HepG2 (cell line): Measurements from ENCODE around the gene C2orf42. TPM values are rescaled to one million over a fixed set of nuclear protein-coding genes. Genes with fewer than 3 reads are reported as not detected.

Source experiments
- DNMT3B ChIP-seq: conservative IDR thresholded peaks from 2 replicates; pipeline ENCODE4 v1.6.1; 2016; ENCODE audit warnings: missing biosample characterization, control low read depth
- HDAC1 ChIP-seq: sonication (generic); formaldehyde crosslinking; IDR thresholded peaks from 2 replicates; pipeline ENCODE4 v1.5.1; 2020; ENCODE audit warnings: mild to moderate bottlenecking, missing genetic modification reagents
- KDM3A ChIP-seq: IDR thresholded peaks from 2 replicates; pipeline ENCODE4 v1.6.1; 2018; ENCODE audit warnings: low read depth, missing compliant biosample characterization
- NCOA5 ChIP-seq: sonication (generic); formaldehyde crosslinking; IDR thresholded peaks from 2 replicates; pipeline ENCODE4 v1.4.0; 2020; ENCODE audit warnings: missing genetic modification reagents
- NFKBIZ ChIP-seq: IDR thresholded peaks from 2 replicates; pipeline ENCODE4 v1.6.1; 2018; ENCODE audit warnings: missing genetic modification reagents, missing compliant biosample characterization
- POGZ ChIP-seq: sonication (generic); formaldehyde crosslinking; IDR thresholded peaks from 2 replicates; pipeline ENCODE4 v1.4.0; 2020; ENCODE audit warnings: mild to moderate bottlenecking, missing genetic modification reagents
- RNF2 ChIP-seq: fragments of 450-650 bp; conservative IDR thresholded peaks from 2 replicates; pipeline ENCODE4 v1.6.1; 2016; ENCODE audit warnings: low read depth
- SRY ChIP-seq: sonication (generic); formaldehyde crosslinking; IDR thresholded peaks from 2 replicates; pipeline ENCODE4 v1.8.0; 2022; ENCODE audit warnings: mild to moderate bottlenecking, missing genetic modification reagents
- THAP11 ChIP-seq: IDR thresholded peaks from 2 replicates; pipeline ENCODE4 v1.6.1; 2016; ENCODE audit warnings: missing biosample characterization, missing genetic modification reagents
- ZFP36 ChIP-seq: fragments of 150-350 bp; IDR thresholded peaks from 2 replicates; pipeline ENCODE4 v1.6.1; 2018; ENCODE audit warnings: borderline replicate concordance, low read length, low read depth; ENCODE audit not compliant: partially characterized antibody
- ZNF431 ChIP-seq: sonication (generic); formaldehyde crosslinking; IDR thresholded peaks from 2 replicates; pipeline ENCODE4 v1.9.0; 2022; ENCODE audit warnings: missing genetic modification reagents, low read depth, mild to moderate bottlenecking, borderline replicate concordance
- ZNF546 ChIP-seq: sonication (generic); formaldehyde crosslinking; conservative IDR thresholded peaks from 2 replicates; pipeline ENCODE4 v1.8.1; 2023; ENCODE audit warnings: mild to moderate bottlenecking, missing genetic modification reagents
- polyA plus RNA-seq, 8 experiments: library from polyadenylated mRNA; depleted of rRNA in 3 of 8; stranded (reverse) in 7 of 8; unstranded in 1 of 8; fragments of >200 nt; fragmentation: Illumina TruSeq in 4 of 8; extraction: Trizol in 4 of 8; gene quantifications; 2 replicates each; pipeline versions ENCODE4 v1.2.1 to v1.2.3, GENCODE V29; 2011 to 2016; ENCODE audit warnings: low read depth in 4 of 8, missing spikeins in 1 of 8, mixed read lengths in 1 of 8; ENCODE audit not compliant: insufficient read depth in 1 of 8
- total RNA-seq, 5 experiments: library from RNA; depleted of rRNA; stranded (reverse); fragments of >200 nt; fragmentation: Illumina TruSeq; extraction: Trizol; gene quantifications; 2 replicates each; pipeline ENCODE4 v1.2.3, GENCODE V29; 2016; ENCODE audit warnings: low read depth in 1 of 5
- TF ChIP-seq, protein P1 (sequence below): sonication (generic); formaldehyde crosslinking; IDR thresholded peaks from 2 replicates; pipeline ENCODE4 v1.5.1; 2020; ENCODE audit warnings: mild to moderate bottlenecking, missing genetic modification reagents, moderate library complexity
- TF ChIP-seq, protein P2 (sequence below): sonication (generic); formaldehyde crosslinking; IDR thresholded peaks from 2 replicates; pipeline ENCODE4 v1.5.0; 2020; ENCODE audit warnings: missing genetic modification reagents
- TF ChIP-seq, protein P3 (sequence below): sonication (generic); formaldehyde crosslinking; conservative IDR thresholded peaks from 2 replicates; pipeline ENCODE4 v1.8.0; 2022; ENCODE audit warnings: mild to moderate bottlenecking, moderate library complexity, missing genetic modification reagents
- TF ChIP-seq, protein P4 (sequence below): sonication (generic); formaldehyde crosslinking; IDR thresholded peaks from 2 replicates; pipeline ENCODE4 v1.9.0; 2022; ENCODE audit warnings: low read depth, missing genetic modification reagents
- TF ChIP-seq, protein P5 (sequence below): sonication (generic); formaldehyde crosslinking; IDR thresholded peaks from 2 replicates; pipeline ENCODE4 v1.5.0; 2020; ENCODE audit warnings: missing genetic modification reagents
- TF ChIP-seq, protein P6 (sequence below): IDR thresholded peaks from 2 replicates; pipeline ENCODE4 v1.6.1; 2018; ENCODE audit warnings: missing genetic modification reagents, mild to moderate bottlenecking, missing compliant biosample characterization
- TF ChIP-seq, protein P7 (sequence below): IDR thresholded peaks from 2 replicates; pipeline ENCODE4 v1.6.1; 2012; ENCODE audit warnings: low read depth, low read length, improper control_type of control experiment

Gene C2orf42
- total and polyA plus RNA-seq, 2 of the 13 experiments (the other 11 are each of a cell fraction or from before 2014, with no cell fraction given): 9.3 to 9.9 TPM

DNA sequence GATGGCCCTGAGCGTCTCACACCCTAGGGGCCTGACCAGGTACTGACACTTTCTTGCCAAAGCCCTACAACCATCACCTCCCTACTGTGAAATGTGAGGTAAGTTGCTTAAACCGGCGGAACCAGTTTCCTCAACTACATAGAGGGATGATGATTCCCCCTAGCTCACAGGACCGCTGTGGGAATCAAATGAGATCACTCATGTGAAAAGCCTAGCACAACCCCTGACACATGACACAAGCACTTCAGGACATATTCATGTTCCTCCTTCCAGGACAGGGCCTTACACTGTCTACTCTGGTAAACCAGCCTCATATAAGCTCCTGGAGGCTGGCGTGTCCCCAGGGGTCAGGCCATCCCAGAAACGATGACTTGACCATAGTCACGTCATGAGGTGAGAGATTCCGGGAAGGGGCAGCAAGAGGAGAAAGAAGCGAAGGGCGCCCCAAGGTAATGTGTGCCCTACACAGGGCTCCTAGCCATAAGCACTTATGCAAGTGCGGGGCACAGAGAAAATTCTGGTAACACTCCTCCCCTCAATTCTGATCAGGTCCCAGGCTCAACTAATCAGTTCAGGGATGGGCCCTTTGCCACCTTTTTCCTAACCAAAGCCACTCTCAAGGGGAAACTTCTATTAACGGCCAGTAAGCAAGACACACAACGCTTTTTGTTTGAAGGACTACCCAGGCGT is 49.5 kb downstream of the C2orf42 start (continued):
- TF ChIP-seq, protein P1, sequence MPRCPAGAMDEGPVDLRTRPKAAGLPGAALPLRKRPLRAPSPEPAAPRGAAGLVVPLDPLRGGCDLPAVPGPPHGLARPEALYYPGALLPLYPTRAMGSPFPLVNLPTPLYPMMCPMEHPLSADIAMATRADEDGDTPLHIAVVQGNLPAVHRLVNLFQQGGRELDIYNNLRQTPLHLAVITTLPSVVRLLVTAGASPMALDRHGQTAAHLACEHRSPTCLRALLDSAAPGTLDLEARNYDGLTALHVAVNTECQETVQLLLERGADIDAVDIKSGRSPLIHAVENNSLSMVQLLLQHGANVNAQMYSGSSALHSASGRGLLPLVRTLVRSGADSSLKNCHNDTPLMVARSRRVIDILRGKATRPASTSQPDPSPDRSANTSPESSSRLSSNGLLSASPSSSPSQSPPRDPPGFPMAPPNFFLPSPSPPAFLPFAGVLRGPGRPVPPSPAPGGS (CRISPR knock-in tag): no peak
- no peak for TF ChIP-seq POGZ (CRISPR knock-in tag)
- no peak for TF ChIP-seq ZNF431 (CRISPR knock-in tag)
- TF ChIP-seq, protein P2, sequence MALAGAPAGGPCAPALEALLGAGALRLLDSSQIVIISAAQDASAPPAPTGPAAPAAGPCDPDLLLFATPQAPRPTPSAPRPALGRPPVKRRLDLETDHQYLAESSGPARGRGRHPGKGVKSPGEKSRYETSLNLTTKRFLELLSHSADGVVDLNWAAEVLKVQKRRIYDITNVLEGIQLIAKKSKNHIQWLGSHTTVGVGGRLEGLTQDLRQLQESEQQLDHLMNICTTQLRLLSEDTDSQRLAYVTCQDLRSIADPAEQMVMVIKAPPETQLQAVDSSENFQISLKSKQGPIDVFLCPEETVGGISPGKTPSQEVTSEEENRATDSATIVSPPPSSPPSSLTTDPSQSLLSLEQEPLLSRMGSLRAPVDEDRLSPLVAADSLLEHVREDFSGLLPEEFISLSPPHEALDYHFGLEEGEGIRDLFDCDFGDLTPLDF: no peak
- no peak for TF ChIP-seq ZFP36
- TF ChIP-seq, protein P3, sequence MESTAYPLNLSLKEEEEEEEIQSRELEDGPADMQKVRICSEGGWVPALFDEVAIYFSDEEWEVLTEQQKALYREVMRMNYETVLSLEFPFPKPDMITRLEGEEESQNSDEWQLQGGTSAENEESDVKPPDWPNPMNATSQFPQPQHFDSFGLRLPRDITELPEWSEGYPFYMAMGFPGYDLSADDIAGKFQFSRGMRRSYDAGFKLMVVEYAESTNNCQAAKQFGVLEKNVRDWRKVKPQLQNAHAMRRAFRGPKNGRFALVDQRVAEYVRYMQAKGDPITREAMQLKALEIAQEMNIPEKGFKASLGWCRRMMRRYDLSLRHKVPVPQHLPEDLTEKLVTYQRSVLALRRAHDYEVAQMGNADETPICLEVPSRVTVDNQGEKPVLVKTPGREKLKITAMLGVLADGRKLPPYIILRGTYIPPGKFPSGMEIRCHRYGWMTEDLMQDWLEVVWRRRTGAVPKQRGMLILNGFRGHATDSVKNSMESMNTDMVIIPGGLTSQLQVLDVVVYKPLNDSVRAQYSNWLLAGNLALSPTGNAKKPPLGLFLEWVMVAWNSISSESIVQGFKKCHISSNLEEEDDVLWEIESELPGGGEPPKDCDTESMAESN (CRISPR knock-in tag): 0 out of 2 replicates have a peak, but pooled peaks have one; percentile 20
- TF ChIP-seq DNMT3B (CRISPR knock-in tag): no peak
- TF ChIP-seq, protein P4, sequence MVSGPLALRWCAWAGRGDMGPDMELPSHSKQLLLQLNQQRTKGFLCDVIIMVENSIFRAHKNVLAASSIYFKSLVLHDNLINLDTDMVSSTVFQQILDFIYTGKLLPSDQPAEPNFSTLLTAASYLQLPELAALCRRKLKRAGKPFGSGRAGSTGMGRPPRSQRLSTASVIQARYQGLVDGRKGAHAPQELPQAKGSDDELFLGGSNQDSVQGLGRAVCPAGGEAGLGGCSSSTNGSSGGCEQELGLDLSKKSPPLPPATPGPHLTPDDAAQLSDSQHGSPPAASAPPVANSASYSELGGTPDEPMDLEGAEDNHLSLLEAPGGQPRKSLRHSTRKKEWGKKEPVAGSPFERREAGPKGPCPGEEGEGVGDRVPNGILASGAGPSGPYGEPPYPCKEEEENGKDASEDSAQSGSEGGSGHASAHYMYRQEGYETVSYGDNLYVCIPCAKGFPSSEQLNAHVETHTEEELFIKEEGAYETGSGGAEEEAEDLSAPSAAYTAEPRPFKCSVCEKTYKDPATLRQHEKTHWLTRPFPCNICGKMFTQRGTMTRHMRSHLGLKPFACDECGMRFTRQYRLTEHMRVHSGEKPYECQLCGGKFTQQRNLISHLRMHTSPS: no peak
- no peak for TF ChIP-seq HDAC1 (CRISPR knock-in tag)
- no peak; the same call in 1 of the 2 replicates for TF ChIP-seq THAP11
- TF ChIP-seq KDM3A (CRISPR knock-in tag): no peak; the same call in 1 of the 2 replicates
- no peak for TF ChIP-seq RNF2
- TF ChIP-seq, protein P5, sequence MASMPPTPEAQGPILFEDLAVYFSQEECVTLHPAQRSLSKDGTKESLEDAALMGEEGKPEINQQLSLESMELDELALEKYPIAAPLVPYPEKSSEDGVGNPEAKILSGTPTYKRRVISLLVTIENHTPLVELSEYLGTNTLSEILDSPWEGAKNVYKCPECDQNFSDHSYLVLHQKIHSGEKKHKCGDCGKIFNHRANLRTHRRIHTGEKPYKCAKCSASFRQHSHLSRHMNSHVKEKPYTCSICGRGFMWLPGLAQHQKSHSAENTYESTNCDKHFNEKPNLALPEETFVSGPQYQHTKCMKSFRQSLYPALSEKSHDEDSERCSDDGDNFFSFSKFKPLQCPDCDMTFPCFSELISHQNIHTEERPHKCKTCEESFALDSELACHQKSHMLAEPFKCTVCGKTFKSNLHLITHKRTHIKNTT (CRISPR knock-in tag): no peak
- no peak for TF ChIP-seq SRY (CRISPR knock-in tag)
- TF ChIP-seq NCOA5 (CRISPR knock-in tag): no peak
- no peak for TF ChIP-seq NFKBIZ (CRISPR knock-in tag)
- TF ChIP-seq, protein P6, sequence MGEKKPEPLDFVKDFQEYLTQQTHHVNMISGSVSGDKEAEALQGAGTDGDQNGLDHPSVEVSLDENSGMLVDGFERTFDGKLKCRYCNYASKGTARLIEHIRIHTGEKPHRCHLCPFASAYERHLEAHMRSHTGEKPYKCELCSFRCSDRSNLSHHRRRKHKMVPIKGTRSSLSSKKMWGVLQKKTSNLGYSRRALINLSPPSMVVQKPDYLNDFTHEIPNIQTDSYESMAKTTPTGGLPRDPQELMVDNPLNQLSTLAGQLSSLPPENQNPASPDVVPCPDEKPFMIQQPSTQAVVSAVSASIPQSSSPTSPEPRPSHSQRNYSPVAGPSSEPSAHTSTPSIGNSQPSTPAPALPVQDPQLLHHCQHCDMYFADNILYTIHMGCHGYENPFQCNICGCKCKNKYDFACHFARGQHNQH (CRISPR knock-in tag): 0 out of 2 replicates have a peak, but pooled peaks have one; percentile 6
- TF ChIP-seq ZNF546 (CRISPR knock-in tag): no peak; the same call in 1 of the 2 replicates
- TF ChIP-seq, protein P7, sequence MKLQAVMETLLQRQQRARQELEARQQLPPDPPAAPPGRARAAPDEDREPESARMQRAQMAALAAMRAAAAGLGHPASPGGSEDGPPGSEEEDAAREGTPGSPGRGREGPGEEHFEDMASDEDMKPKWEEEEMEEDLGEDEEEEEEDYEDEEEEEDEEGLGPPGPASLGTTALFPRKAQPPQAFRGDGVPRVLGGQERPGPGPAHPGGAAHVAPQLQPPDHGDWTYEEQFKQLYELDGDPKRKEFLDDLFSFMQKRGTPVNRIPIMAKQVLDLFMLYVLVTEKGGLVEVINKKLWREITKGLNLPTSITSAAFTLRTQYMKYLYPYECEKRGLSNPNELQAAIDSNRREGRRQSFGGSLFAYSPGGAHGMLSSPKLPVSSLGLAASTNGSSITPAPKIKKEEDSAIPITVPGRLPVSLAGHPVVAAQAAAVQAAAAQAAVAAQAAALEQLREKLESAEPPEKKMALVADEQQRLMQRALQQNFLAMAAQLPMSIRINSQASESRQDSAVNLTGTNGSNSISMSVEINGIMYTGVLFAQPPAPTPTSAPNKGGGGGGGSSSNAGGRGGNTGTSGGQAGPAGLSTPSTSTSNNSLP: no peak
